Inferior parietal cortex (tissue), 1 donor: ENCODE results near the gene IL11RA.
A peak's percentile ranks its signal among the peaks of the same experiment; 100 is the strongest.

Source experiments
- DNase-seq: peaks from one replicate; pipeline ENCODE4 v3.0.0-alpha.2; 2016; ENCODE audit errors: extremely low spot score

Gene IL11RA

DNA sequence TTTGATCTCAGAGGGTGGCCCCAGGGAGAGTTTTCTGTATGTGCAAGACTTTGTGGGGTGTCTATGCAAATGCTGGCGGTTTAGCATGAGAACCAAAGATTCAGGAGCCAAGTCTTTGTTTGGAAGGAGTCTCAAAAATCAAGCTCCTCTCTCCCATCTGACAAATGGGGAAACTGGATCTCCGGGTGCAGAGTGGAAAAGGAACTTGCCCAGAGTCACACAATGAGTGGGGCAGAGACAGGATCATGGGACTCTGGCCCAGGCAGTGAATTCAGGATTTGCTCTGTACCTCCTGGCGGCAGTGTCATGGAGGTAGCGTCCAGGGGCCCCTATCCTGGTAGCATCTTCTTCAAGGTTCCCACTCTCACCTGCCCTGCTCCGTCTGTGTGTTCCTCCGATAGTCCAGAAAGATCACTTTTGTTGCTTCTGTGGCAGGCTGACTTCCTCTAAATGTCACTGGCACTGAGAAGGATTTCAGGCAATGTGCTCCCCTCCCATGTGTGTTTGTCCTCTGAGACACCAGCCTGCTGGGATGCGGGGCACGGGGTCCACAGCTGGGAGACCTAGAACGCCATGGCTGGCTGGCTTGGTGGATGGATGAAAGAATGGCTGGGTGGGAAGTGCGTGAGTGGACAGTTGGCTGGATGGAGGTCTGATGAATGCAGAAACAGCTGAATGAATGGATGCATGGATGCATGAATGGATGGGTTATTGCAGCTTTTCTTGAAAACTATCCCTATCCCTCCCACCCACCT is 35.5 kb downstream of the IL11RA start:
- DNase-seq = no peak

DNA sequence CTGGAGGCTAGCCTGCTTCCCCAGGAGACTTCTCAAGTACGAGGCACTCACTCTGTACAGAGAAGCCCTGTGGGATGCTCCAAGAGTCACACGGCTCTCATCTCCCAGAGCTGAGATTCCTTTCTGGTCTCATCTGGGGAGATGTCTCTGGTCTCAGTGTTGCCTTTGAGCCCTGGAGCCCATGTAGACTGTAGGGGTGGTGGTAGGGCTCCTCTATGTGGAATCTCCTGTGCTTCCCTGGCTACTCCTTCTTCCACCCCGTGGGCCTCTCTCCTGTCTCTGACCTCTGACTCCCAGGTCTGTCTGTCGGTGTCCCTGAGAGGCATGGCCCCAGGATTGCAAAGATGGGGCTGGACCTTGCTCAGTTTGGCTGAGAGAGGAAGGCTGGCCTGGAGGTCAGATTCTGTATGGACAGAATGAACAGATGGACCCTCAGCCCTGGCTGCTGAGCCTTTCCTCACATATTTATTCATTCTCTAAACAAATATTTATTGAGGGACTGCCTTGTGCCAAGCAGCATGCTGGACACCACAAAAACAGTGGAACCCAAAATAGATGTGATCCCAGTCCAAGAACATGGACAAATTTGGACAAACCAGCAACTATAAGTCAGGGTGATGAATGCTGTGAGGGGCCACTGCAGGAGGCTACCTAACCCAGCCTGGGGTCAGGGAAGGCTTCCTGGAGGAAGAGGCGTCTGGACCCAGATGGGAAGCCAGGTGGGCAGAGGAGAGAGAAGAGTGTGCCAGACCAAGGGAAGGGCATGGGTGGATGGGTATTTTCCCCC is 36.5 kb downstream of the IL11RA start:
- no peak for DNase-seq

DNA sequence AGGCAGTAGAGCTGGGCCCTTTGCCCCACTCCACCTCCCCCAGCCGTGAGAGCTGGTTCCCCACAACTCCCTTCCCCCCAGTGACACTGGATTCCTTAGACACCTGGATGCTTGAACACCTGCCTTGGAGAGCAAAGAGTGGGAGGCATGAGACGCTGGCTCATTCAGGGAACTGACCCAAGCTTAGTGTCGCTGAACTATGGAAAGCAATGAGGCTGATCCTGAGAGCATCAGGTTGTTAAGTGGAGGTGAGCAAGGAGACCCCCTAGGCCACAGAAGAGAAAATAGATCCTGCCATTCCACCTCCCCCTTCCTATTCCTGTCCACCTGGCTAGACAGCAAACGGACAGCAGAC is 37.1 kb downstream of the IL11RA start:
- DNase-seq = no peak

DNA sequence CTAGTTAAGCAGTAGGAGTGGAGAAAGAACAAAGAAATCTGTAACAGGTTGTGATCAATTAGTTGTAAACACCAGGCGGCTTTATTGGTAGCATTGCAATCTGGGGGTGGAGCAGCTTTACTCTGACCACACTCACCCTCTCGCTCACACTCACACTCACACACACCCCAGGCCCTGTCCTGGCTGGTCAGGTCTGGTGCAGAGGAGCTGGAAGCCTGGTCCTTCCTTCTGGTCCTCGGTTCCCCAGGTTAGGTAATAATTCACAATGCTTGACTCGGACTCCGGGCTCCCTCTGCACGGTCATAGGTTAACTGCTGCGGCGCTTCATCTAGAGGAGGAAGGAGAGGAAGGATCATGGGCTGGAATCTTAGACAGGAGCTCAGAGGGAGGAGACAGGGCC is 37.5 kb downstream of the IL11RA start:
- no peak for DNase-seq

DNA sequence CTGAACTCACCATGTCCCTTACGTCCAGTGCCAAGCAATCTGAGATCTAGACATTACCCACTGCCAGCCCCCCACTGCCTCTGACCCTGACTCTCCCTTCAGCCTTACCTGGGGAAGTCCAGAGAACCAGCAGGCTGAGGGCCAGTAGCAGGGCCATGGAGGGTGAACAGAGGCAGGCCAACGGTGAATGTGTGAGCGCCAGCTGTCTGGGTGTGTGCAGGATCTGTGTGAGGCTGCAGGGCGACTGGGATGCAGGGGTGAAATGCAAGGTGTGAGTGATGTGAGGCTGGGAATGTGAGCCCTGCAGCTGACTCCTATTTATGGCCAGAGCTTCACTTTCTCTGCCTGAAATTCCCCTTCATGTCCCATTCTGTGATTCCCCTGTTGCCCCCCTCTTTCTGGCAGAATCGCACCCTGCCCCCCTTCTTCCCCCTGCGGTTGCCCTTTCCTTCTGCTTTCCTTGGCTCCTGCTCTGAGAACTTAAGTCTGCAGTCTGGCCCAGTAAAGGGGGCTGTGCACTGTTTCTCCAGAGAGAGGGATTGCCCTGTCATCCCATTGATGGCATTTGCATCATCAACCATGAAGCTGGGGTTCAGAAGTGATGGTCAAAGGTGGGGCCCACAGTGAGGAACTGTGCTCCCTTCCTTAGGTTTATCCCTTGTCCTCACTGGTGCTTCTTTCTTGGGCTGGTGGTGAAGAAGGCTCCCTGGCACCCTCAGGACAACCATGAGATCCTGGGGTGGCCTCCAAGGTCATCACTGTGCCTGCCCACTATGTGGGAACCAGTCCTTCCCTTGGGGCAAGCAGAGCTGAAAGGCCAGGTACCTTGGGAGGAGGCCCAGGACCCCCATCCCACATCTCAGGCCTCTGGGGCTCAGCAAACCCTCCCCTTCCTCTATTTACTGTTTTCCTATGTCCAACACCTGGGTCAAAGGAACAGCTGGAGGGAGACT is 39.3 kb downstream of the IL11RA start, which contains the start of gene CCL19:
TSS of gene CCL19 (minus strand) at position 294 of the 953 bp plus-strand sequence. CDS start at position 157, 137 bp downstream.
- no peak for DNase-seq

DNA sequence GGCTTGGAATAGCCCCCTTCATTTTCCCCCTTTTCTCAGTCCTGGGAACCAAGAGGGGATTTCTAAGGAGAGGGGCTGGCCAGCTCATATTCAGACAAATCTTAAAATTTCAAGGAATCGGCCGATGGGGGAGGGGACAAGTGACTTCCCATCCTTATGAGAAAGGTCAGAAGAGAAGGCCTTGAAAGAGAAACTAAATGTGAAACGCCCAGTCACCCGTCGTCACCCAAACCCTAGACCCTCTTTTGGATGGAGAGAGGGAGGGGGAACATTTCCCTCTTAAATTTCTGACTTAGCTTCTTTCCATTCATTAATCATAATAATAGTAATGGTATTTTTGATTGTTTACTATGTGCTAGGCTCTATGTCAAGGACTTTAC is 39.9 kb downstream of the IL11RA start:
- DNase-seq = no peak

DNA sequence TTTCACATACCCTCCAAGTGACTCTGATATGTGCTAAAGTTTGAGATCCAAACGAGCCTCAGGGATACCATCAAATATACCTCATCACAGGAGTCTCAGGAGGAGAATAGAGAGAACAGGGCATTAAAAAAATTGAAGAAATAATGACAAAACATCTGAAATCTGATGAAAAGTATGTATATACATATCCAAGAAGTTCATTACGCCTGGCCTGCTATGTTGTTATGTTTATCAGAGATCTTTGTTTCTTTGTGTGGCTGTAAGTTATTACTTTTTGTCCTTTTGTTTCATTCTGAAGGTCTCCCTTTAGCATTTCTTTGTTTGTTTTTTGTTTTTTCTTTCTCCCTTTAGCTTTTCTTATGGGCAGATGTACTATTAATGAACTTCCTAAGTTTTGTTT is 41.6 kb downstream of the IL11RA start:
- no peak for DNase-seq

DNA sequence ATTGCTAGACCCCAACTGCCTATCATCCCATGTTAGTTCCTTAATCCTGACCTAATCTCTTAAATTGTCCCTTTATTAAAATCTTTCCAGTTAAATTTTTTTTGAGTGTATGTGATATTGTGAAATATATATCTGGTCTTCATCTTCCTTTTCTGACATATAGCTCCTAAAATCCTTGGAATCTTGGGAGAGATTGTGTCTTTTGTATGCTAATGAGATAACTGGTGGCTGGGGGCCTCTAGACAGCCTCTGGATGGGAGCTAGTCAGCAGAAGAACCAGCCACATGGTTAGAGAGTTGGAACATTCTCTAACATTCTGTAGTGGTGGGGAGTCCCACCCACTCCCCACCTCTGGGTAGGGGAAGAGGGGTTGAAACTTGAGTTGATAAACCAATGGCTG is 42.8 kb downstream of the IL11RA start:
- DNase-seq = no peak

DNA sequence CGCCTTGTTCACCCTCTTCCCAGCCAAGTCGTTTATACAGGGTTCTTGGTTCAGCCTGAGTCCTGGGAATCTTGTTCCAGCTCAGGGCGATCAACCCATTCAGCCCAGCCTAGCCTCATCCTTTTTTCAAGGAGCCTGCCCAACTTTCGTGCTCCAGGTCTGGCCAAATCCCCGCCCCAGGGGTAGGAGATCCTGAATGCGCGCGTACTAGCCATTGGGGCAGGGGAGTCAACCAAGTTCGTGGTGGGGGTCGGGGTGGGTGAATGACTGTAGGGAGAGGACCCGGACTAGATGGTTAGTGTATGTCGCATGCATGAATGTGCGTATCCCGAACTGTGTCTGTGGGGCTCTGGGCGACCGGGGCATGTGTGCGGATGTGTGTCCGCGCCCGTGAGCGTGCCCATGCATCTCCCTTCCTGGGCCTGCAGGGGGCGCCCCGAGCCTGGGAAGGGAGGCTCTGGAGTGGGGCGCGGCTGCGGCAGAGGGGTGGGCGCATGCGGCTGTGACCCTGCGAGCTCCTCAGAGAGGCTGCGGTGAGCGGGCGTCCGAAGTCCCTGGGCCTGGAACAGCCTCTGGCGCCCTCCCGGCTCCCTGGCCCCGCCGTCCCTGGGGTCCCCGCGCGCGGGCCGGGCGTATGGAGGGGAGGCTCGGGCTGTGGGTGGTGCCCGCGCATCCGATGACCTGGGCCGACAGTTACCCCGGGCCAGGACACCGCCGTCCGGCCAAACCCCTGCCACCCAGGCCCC is 49.2 kb downstream of the IL11RA start:
- DNase-seq = peak; percentile 76

DNA sequence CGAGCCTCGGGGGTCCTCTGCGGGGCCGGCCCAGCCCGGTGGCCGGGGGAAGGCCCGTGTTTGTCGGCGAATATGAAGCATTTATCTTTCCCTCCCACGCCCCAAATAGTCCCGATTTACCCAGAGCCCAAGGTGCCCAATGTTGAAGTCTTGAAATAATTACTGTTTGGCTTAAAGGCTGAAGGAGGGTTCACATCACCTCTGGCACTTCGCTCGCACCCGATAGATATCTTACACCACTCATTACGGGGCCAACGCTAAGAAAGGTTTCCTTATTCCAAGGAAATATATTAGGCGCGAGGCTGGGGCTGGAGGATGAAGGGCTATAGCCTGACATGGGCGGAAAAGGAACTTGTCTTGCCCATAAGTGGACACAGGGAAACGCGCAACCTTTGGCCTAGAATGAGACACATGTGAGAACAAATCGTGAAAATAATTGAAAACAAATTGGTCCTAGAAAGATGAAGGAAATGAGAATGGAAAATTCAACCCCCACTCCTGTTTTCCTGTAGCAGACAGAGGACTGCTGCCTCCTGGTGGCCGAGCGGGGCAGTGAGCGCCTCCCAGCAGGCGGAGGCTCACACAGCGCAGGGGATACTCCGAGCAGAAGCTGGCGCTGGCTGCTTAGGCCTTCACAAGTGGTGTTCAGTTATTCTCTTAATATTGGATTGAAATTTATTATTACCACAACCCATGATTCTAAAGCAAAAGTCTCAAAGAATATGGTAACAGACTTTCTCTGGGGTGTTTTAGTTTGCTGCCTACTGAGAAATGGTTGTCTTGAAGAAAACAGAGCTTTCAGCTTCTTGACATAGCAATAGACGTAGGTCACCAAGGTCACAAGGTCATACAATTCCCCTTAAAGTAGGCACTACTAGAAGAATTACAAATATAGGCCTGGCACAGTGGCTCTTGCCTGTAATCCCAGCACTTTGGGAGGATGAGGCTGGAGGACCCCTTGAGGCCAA is 50.1 kb downstream of the IL11RA start:
- DNase-seq = peak; percentile 84

DNA sequence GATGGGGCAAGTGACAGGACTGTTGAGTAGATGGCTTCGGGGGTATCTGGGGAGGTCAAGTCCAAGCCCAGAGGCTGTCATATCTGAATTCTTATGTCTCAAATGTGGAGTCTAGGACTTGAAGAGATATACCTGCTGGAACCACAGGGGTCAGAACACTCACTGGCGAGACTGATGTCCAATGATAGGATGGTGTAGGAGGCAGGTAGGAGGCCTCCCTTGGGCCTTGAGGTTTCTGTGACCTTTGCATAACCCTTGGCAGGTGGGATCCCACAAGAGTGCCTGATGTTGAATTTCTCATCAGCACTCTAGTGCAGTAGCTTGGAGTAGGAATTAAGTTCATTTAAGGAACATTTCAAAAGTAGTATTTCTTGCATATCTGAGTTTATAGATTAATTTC is 55.1 kb downstream of the IL11RA start:
- no peak for DNase-seq

DNA sequence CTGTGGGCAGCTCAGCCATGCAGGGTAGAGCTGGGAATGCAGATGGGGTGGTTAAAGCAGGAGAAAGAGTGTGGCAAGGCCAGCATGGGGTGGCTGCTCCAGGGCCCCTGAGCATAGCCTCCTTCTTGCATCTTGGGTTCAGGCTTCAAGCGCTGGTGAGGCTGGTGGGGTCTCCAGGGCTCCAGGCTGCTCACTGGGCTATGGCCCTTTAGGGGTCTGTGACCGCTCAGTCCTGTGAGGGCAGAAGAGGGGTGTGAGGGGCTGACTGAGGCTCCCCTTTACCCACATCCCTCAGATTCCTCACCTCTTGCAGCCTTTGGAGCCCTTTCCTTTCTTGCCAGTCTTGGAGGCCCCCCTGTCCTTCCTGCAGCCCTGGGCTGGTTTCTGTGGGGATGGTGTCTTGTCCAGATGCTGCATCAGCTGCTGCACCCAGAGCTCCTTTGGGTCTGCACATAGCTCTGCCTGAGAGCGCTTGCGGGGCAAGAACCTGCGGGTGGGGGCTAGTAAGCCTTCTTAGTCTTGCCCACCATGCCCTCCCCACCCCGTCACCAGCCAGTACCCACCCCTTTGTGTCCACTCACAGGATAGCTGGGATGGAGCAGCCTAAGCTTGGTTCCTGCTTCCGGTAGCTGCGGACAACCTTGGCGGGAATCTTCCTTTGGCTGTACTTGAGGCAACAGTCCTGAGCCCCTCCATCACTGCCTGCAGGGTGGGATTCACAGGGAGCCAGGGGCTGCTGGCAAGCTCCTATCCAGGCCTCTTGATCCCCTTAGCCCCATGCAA is 57.4 kb downstream of the IL11RA start:
- no peak for DNase-seq

DNA sequence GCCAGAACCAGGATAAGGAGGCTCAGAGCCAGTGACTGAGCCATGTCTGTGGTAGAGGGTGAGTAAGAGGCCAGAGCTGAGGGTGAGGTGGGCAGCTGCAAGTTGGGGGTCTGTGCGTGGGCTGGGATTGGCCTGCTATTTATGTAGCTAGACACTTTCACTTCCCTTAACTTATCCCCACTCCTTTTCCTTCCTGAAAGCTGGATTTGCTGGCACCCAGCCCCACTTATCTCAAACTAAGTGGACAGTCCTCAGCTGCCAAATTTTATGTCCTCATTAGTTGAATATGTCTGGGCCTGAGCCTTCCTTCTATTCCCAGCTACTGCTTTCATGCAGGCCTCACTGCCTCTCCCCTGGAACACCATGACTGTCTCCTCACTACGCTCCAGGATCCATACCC is 58.0 kb downstream of the IL11RA start, which contains the start of gene CCL21:
TSS of gene CCL21 (minus strand) at position 114 of the 400 bp plus-strand sequence. CDS start at position 44, 70 bp downstream.
- DNase-seq = no peak
